GM18507 (cell line): ENCODE data around the gene SHISA3.
A peak's percentile ranks its signal among the peaks of the same experiment; 100 is the strongest.

Source experiments
- DNase-seq: peaks from one replicate; pipeline ENCODE4 v3.0.0; 2011; ENCODE audit warnings: low read depth; ENCODE audit not compliant: insufficient read length; ENCODE audit errors: extremely low spot score
- FAIRE-seq: peaks from 2 replicates; lab custom pipeline; 2011; peaks lifted over from hg19 to GRCh38; lab: Jason Lieb, UNC

Gene SHISA3

GRCh38 chr4:42390622-42391354 is 6.5 kb upstream of the SHISA3 start:
- DNase-seq, result no peak
- no peak for FAIRE-seq

GRCh38 chr4:42391355-42391664 is 6.0 kb upstream of the SHISA3 start:
- FAIRE-seq (no peak), DNase-seq (no peak)

DNA sequence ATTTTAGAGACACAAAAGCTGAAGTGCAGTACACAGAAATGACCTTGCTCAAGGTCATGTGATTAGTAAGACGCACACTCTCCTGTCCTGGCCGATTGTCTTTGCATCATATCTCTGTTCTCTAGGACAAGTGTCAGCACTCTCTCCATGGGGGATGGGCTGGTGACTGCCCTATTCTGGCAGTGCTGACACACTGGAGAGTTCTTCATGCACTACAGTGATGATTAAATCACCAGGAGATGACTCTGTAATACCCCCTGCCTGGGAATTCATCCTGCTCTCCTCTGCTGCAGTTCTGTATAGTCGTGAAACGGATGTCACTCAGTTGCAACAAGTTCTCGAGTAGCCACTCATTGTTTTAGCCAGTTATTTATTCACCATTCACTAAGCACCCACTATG is 5.3 kb upstream of the SHISA3 start:
- no peak for DNase-seq
- no peak for FAIRE-seq

DNA sequence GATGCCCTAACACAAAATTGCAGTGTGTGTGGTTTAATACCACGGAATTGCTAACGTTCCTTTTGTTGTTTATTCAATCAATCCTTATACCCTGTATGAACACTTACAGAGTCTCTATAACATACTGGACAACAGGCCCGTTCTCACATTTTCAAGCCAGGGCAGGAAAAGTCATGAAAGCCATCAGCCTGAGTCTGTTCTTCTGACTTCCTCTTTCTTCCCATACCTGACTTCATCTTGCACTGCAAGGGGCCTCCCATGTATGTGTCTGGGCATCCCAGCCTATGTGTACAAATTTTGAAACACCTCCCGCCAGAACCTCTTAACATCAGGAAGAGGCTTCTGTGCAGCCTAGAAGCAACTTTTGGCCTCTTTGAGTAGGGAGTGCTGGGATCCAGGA is 4.9 kb upstream of the SHISA3 start:
- no peak for FAIRE-seq

DNA sequence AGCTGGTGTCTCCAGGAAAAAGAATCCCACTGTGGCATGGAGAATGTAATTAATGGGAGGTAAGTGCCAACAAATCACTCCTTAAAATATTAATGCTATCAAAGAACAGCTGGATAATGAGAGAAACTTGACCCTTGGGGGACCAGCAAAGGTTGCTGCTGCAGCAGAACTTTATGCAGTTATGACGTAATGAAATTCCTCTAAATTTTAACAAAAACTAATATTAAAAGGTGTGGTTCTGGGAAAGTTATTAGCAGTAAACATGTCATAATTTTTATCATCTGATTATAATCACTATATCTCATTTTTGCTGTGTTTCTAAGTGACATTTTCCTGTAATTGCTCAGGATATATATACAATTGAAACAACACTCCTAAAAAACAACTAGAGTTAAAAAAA is 1.7 kb upstream of the SHISA3 start:
- FAIRE-seq (no peak), DNase-seq (no peak)

More for the DNA sequence above, 4.9 kb upstream of the SHISA3 start:
- no peak for DNase-seq

GRCh38 chr4:42396361-42396751 is 932 bp upstream of the SHISA3 start:
- no peak for FAIRE-seq
- DNase-seq, result no peak

GRCh38 chr4:42397635-42398170 is 415 bp downstream of the SHISA3 start:
- FAIRE-seq, result no peak
- DNase-seq, result no peak

GRCh38 chr4:42398171-42398870 is 1.0 kb downstream of the SHISA3 start:
- FAIRE-seq (no peak), DNase-seq (no peak)

DNA sequence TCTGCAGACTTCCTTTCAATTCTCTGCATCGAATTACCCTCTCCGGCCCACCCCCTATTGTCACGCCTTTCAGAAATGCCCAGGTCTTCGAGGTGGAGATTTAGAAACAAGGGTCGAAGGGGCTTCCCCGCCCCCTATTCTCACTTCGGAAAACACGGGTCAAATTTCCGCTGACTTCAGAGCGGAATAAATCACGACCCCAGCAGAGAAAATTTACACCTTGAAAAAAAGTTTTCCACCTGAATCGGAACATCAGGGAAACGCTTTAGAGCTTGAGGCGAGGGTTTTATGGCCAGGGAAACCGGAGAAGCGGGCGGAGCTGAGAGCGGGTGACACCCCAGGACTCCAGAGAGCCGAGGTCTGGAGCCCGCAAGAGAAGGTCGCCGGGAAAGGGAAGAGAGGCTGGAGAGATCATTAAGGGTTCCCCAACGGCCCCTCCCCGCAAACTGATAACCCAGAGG is 1.6 kb downstream of the SHISA3 start:
- no peak for FAIRE-seq
- no peak for DNase-seq

GRCh38 chr4:42399393-42399792 is 2.1 kb downstream of the SHISA3 start:
- DNase-seq, result no peak
- FAIRE-seq, result no peak

GRCh38 chr4:42401171-42401570 is 3.9 kb downstream of the SHISA3 start:
- no peak for DNase-seq
- no peak for FAIRE-seq

GRCh38 chr4:42404001-42404400 is 6.7 kb downstream of the SHISA3 start:
- DNase-seq, result no peak
- no peak for FAIRE-seq

DNA sequence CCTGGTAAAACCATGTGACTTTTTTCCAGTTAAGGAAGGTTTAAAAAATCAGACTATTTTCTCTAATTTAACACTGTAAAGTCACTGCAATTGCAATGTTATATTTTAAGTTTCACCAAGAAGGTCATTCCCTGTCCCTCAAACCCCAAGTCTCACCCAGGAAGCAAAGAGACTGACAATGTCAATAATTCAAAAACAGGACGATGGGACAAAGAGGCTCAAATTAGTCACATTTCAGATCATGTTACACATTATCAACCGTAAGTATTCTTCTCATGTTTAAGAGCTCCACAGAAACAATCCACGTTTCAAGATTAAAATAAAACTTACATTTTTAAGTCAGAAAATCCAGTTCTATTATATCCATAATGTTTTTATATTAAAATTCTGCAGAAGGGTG is 13.2 kb downstream of the SHISA3 start:
- FAIRE-seq (no peak), DNase-seq (no peak)

- no peak for DNase-seq
- no peak for FAIRE-seq
These were observed 14.5 kb downstream of the SHISA3 start for GRCh38 chr4:42411803-42412202.

GRCh38 chr4:42412251-42412650 is 15.0 kb downstream of the SHISA3 start:
- DNase-seq (no peak), FAIRE-seq (no peak)

GRCh38 chr4:42415281-42415680 is 18.0 kb downstream of the SHISA3 start:
- FAIRE-seq (no peak), DNase-seq (no peak)

DNA sequence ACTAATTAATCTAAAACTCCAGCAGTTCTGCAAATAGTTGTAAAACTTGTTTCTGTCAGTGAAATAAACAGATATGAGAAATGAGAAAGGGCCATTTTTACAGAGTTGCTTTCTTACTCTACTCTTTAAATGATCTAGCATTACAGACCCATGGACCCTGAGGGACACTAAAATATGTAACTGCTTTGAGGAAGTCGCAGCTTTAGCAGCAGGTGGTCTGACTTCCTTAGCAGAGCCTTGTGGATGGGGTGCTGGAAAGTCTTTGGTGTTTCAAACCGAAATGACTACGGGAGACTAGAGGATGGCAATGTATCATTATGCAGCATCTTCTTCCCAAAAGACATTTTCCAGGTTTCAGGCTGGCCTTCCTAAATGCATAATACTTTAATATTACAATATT is 18.7 kb downstream of the SHISA3 start:
- DNase-seq, result no peak
- peak; percentile 9 for FAIRE-seq

GRCh38 chr4:42417550-42417949 is 20.3 kb downstream of the SHISA3 start:
- no peak for FAIRE-seq
- no peak for DNase-seq

DNA sequence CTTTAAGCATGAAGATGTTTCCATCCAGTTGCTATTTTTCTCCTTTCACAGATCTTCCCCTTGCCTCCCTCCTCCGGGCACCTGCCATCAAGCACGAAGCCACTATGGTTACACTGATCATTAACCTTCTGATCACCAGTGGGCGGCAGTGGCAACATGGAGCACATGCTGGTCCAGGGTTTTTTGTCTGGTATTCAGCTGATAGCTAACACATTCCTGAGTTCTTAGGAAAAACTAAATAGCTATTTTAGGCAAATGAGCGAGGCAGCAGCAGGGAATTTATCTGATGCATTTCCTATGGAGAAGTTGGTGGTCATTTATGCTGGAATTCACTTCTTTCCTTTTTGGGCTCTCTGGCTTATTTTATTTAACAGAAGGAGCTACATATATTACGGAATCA is 22.9 kb downstream of the SHISA3 start:
- no peak for FAIRE-seq
- DNase-seq, result no peak

- FAIRE-seq, result no peak
These were observed 28.1 kb downstream of the SHISA3 start for GRCh38 chr4:42425146-42426065.

More at GRCh38 chr4:42425146-42426065, 28.1 kb downstream of the SHISA3 start:
- DNase-seq, result no peak
